ENCODE measurements around the gene NRGN.

Gene NRGN

DNA sequence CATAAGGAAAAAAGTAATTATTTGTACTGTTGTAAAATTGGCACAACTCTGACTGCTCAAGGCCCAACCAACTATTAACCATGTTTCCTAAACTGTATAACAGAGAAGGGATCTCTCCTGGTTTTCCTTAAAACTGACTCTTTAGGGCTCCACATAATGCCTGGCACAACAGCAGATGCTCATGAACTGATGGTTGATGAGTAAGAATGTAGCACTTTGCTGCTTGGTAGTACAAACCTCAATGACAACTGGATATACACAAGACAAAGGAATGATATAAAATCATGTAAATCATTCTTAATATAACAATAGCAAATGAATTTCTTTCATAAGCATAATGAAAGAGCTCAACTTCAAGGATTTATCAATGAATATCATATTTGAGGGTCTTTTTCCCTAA is 48.8 kb downstream of the NRGN start:
- no peak for DNase-seq (ENCODE audit: low read depth in 2 of 2)

DNA sequence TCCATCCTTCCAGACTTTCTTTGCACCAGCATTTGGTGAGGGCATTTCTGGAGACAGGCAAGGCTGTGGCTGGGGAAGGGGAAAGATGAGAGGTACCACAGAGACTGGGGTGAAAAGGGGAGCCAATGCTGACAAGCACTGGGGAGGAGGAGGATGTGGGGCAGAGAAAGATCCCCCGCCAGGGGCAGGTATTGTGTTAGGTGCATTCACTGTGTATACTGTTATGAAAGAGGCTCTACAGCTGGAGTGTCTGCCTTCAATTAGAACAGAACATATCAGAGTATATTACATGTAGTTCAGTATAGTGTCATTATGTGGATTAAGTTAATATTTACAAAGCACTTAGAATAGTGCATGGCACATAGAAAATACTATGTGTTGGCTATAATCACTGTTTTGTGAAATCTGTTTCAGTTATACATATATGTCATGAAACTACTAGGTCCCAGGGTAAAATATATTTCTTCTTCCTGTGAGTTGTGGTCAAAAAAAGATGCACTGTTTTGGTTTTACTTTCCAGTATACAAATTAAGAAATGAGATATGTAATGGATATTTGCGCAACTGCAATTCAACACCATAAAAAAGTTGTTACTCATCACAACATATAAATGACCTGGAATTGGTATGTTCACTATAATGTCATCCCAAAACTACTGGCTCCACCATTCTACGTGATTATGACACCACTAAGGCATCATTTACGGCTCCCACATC is 52.0 kb downstream of the NRGN start:
- no peak for DNase-seq (ENCODE audit: low read depth in 2 of 2)

DNA sequence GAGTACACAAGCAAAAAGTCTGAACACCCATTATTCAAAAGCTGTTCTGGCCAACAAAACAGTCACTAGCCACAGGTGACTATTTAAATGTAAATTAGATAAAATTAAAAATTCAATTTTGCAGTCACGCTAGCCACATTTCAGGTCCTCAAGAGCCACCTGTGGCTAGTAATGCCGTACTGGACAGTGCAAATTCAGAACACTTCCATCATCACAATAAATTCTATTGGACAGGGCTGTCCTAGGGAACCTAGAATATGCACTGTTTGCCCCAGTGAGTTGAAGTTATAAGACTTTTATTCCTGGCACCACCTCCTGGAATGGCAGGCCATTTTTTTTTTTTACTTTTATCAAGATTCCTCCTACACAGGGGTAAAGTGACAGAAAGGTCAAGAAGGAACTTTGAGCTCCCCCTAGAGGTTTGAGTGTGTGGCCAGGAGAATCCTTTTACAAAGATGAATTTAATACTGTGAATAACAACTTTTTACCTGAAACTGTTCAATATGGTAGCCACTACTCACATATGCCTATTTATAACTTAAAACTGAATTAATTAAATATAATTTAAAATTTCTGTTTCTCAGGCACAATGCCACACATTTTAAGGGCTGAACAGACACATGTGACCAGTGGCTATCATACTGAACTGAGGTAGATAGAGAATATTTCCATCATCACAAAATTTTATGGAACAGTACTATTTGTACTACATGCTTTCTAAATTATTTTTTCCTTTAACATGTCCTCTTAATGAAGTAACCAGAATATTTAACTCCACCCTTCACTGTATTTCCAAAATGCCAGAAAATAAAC is 53.9 kb downstream of the NRGN start:
- DNase-seq (ENCODE audit: low read depth in 2 of 2), result no peak

DNA sequence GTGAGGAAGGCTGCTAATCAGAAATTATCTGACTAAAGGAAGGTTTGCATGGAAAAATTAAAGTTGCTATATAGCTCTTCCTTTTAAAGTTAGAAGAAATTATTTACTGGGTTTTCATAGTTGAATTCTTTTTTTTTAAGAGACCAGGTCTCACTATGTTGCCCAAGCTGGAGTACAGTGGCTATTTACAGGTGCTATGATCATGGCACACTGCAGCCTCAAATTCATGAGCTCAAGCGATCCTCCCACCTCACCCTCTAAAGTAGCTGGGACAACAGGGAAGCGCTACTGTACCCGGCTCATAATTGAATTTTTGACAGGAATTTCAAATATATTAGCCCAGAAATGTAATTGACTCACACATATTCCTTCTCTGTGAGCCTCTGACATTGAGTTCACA is 56.6 kb downstream of the NRGN start:
- DNase-seq (ENCODE audit: low read depth in 2 of 2), result no peak
